ENCODE data around the gene RAPGEF4.

- TF ChIP-seq, protein P1, sequence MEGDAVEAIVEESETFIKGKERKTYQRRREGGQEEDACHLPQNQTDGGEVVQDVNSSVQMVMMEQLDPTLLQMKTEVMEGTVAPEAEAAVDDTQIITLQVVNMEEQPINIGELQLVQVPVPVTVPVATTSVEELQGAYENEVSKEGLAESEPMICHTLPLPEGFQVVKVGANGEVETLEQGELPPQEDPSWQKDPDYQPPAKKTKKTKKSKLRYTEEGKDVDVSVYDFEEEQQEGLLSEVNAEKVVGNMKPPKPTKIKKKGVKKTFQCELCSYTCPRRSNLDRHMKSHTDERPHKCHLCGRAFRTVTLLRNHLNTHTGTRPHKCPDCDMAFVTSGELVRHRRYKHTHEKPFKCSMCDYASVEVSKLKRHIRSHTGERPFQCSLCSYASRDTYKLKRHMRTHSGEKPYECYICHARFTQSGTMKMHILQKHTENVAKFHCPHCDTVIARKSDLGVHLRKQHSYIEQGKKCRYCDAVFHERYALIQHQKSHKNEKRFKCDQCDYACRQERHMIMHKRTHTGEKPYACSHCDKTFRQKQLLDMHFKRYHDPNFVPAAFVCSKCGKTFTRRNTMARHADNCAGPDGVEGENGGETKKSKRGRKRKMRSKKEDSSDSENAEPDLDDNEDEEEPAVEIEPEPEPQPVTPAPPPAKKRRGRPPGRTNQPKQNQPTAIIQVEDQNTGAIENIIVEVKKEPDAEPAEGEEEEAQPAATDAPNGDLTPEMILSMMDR (conservative IDR thresholded peaks at IDR 0.05): no peak
- TF ChIP-seq EZH2 (IDR thresholded peaks at IDR 0.05; ENCODE audit: low read depth): no peak
These were observed 340.3 kb downstream of the RAPGEF4 start, which contains the start of gene MAP3K20 for GRCh38 chr2:173075781-173076580.
